Mesothelial cell of epicardium (in vitro differentiated cells): ENCODE data around the gene RAP1GAP. TPM values are rescaled to one million over a fixed set of nuclear protein-coding genes. Genes with fewer than 3 reads are reported as not detected.

Experiments
- DNase-seq, 2 experiments: peaks; one replicate each; pipeline ENCODE4 v3.0.0; 2021; ENCODE audit warnings: low spot score in 2 of 2; ENCODE audit not compliant: unreplicated experiment in 2 of 2
- H3K27ac Mint-ChIP-seq: 2 replicates; pipeline ENCODE4 v1.8.0; 2021; ENCODE audit warnings: mixed read lengths
- H3K27me3 Mint-ChIP-seq: 2 replicates; pipeline ENCODE4 v1.8.0; 2021; ENCODE audit warnings: low read depth, mixed read lengths
- H3K36me3 Mint-ChIP-seq: 2 replicates; pipeline ENCODE4 v1.8.0; 2021; ENCODE audit warnings: mixed read lengths
- H3K4me1 Mint-ChIP-seq: 2 replicates; pipeline ENCODE4 v1.8.0; 2021; ENCODE audit warnings: mixed read lengths
- H3K4me3 Mint-ChIP-seq: 2 replicates; pipeline ENCODE4 v1.8.0; 2021; ENCODE audit warnings: mild to moderate bottlenecking, moderate library complexity, mixed read lengths
- H3K9me3 Mint-ChIP-seq: 2 replicates; pipeline ENCODE4 v1.8.0; 2021; ENCODE audit warnings: mixed read lengths
- CTCF ChIP-seq: fragments of 200-600 bp; sonication (generic); IDR thresholded peaks from one replicate; pipeline ENCODE4 v1.5.0; 2021; ENCODE audit warnings: antibody characterized with exemption; ENCODE audit not compliant: unreplicated experiment
- total RNA-seq: library from RNA; stranded (reverse); gene quantifications from 3 replicates; pipeline ENCODE4 v1.2.1, GENCODE V29; 2021

Gene RAP1GAP
- total RNA-seq, 1 donor from 2014 or later, result 8.0 TPM

GRCh38 chr1:21687081-21687529 lies 17.9 kb upstream of the RAP1GAP start:
- peaks cover 5% of the 10 kb centered on the region for H3K4me1 Mint-ChIP-seq
- peaks cover 23% of the 10 kb centered on the region for H3K9me3 Mint-ChIP-seq
- no peak overlapping the region for H3K27ac Mint-ChIP-seq
- TF ChIP-seq CTCF, result no peak
- H3K27me3 Mint-ChIP-seq, result no peaks in the 10 kb centered on the region
- no peak overlapping the region for H3K4me3 Mint-ChIP-seq
- H3K36me3 Mint-ChIP-seq, result peaks cover 67% of the 10 kb centered on the region
- no peak for DNase-seq

- DNase-seq, result no peak
Observed at GRCh38 chr1:21685946-21686678, 17.0 kb upstream of the RAP1GAP start.

GRCh38 chr1:21681426-21681825 lies 12.3 kb upstream of the RAP1GAP start:
- Mint-ChIP-seq H3K36me3 (peaks cover 57% of the 10 kb centered on the region), H3K27ac (no peak overlapping the region), H3K4me3 (no peak overlapping the region), H3K4me1 (peaks cover 40% of the 10 kb centered on the region), H3K9me3 (peaks cover 16% of the 10 kb centered on the region), H3K27me3 (no peaks in the 10 kb centered on the region)
- no peak for TF ChIP-seq CTCF
- no peak for DNase-seq

More at GRCh38 chr1:21685946-21686678, 17.0 kb upstream of the RAP1GAP start:
- no peaks in the 10 kb centered on the region for H3K27me3 Mint-ChIP-seq
- H3K9me3 Mint-ChIP-seq, result peaks cover 23% of the 10 kb centered on the region
- H3K27ac Mint-ChIP-seq, result no peak overlapping the region
- TF ChIP-seq CTCF, result no peak
- H3K4me1 Mint-ChIP-seq, result peaks cover 5% of the 10 kb centered on the region
- peaks cover 70% of the 10 kb centered on the region for H3K36me3 Mint-ChIP-seq
- no peak overlapping the region for H3K4me3 Mint-ChIP-seq

- H3K27me3 Mint-ChIP-seq, result no peaks in the 10 kb centered on the region
- DNase-seq, result no peak
- H3K9me3 Mint-ChIP-seq, result peaks cover 11% of the 10 kb centered on the region
- H3K4me3 Mint-ChIP-seq, result no peak overlapping the region
- peak overlapping the region; percentile 66 for H3K27ac Mint-ChIP-seq
- H3K36me3 Mint-ChIP-seq, result peaks cover 52% of the 10 kb centered on the region
- H3K4me1 Mint-ChIP-seq, result peaks cover 45% of the 10 kb centered on the region
- no peak for TF ChIP-seq CTCF
Observed at GRCh38 chr1:21680918-21681317, 11.8 kb upstream of the RAP1GAP start.

GRCh38 chr1:21680381-21680780 lies 11.2 kb upstream of the RAP1GAP start:
- H3K36me3 Mint-ChIP-seq, result peaks cover 47% of the 10 kb centered on the region
- TF ChIP-seq CTCF, result no peak
- H3K9me3 Mint-ChIP-seq, result peaks cover 11% of the 10 kb centered on the region
- peak overlapping the region; percentile 66 for H3K27ac Mint-ChIP-seq
- H3K4me3 Mint-ChIP-seq, result no peak overlapping the region
- no peak for DNase-seq
- peaks cover 50% of the 10 kb centered on the region for H3K4me1 Mint-ChIP-seq
- no peaks in the 10 kb centered on the region for H3K27me3 Mint-ChIP-seq
